ENCODE results near the gene CLEC19A.

GRCh38 chr16:19239511-19240155, 45.9 kb upstream of the CLEC19A start:
- TF ChIP-seq CTCF (conservative IDR thresholded peaks at IDR 0.05; ENCODE audit: low read depth in 2 of 2) (no peak), EZH2 (IDR thresholded peaks at IDR 0.05; ENCODE audit: low read depth, unreplicated experiment) (no peak), POLR2AphosphoS5 (IDR thresholded peaks at IDR 0.05; ENCODE audit: low read depth) (no peak)
